Prostate gland (tissue), 2 donors: ENCODE results near the gene TARP.

Experiments used
- POLR2A ChIP-seq: fragments of 450-650 bp; IDR thresholded peaks from one replicate; pipeline ENCODE4 v1.6.1; 2016; ENCODE audit warnings: antibody characterized with exemption, mild to moderate bottlenecking
- POLR2AphosphoS5 ChIP-seq: sonication (generic); formaldehyde crosslinking; IDR thresholded peaks from one replicate; pipeline ENCODE4 v1.6.1; 2017; ENCODE audit warnings: antibody characterized with exemption
- TF ChIP-seq, protein P1 (sequence below), 4 experiments: fragments of 200-600 bp in 2 of 4; fragments of 450-650 bp in 2 of 4; sonication (generic) in 2 of 4; IDR thresholded peaks; 1 replicate in 3 of 4; 2 replicates in 1 of 4; pipeline ENCODE4 v1.5.1; 2016 to 2019; ENCODE audit warnings: antibody characterized with exemption in 4 of 4, mild to moderate bottlenecking in 2 of 4, moderate library complexity in 2 of 4

DNA sequence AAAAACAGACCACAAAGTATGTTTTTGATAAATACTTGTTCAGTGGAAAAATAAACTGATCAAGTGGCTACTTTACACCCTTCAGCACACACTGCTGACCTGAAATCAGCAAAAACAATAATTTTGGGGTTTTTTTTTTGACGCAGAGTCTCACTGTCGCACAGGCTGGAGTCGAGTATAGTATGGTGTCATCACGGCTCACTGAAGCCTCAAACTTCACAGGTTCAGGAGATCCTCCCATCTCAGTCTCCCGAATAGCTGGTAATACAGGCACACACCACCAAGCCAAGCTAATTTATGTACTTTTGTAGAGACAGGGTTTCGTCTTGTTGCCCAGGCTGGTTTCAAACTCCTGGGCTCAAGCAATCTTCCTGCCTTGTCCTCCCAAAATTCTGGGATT lies 30.6 kb downstream of the TARP start:
- TF ChIP-seq, protein P1, sequence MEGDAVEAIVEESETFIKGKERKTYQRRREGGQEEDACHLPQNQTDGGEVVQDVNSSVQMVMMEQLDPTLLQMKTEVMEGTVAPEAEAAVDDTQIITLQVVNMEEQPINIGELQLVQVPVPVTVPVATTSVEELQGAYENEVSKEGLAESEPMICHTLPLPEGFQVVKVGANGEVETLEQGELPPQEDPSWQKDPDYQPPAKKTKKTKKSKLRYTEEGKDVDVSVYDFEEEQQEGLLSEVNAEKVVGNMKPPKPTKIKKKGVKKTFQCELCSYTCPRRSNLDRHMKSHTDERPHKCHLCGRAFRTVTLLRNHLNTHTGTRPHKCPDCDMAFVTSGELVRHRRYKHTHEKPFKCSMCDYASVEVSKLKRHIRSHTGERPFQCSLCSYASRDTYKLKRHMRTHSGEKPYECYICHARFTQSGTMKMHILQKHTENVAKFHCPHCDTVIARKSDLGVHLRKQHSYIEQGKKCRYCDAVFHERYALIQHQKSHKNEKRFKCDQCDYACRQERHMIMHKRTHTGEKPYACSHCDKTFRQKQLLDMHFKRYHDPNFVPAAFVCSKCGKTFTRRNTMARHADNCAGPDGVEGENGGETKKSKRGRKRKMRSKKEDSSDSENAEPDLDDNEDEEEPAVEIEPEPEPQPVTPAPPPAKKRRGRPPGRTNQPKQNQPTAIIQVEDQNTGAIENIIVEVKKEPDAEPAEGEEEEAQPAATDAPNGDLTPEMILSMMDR (IDR thresholded peaks at IDR 0.05), result no peak
- no peak for TF ChIP-seq POLR2A
- TF ChIP-seq POLR2AphosphoS5, result no peak
